HPDE6-E6E7 (cell line): ENCODE data around the gene C4orf50.

Source experiments
- DNase-seq: peaks from one replicate; pipeline ENCODE4 v3.0.0; 2011; ENCODE audit warnings: missing footprints; ENCODE audit errors: extremely low spot score

The C4orf50 gene

DNA sequence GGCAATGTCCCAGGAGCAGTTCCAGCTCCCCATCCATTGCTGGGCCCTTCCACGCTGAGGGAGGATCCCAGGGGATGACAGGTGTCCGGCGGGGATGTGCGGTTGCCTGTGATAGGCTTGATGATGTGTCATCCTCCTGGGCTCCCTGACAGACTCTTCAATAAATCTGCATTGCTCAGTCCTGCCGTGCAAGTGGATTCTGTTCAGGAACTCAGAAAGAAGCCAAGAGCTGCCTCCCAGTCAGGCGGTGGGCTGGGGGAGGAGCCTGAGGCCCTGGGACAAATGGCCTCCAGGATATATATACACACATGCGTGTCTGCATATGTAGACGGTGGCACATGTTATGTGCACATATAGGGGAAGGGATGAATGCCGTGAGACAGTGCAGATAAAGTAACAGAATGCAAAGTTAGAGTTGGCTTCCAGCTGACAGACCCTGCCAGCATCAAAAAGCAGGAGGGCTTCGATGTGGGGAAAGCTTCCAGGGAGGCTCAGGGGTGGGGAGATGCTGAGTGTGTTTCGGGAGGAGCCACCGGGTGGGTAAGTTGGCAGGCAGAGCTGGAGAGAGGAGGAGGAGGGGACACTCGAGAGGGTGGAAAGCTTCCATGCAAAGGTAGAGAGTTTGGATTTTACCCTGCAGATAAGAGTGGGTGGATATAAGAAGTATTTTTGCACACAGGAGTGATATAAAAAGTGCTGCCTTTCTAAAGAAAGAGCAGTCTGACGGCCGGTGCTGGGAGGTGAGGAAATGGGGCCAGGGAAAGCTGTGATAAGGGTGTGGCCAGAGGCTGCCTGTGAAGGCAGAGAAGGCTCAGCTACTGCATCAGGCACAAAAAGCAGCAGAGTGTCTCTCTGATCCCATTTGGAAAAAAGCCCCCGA is 96.9 kb downstream of the C4orf50 start:
- no peak for DNase-seq

DNA sequence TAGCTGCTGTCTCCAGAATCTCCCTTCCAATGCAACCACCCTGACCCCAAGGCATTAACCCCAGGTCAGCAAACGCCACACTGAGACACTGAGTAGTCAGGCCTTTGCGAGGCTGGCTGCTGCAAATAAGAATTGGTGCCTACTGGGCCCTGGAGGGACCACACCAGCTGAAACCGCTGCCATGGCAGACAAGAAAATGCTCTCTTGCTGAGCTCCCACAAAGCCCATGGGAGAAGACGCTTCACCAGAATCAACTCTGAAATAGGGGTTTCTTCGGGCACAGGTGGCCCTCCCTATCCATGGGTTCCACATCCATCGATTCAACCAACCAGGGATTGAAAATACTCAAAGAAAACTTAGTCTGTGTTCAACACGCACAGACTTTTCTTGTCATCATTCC is 98.7 kb downstream of the C4orf50 start:
- DNase-seq: no peak

DNA sequence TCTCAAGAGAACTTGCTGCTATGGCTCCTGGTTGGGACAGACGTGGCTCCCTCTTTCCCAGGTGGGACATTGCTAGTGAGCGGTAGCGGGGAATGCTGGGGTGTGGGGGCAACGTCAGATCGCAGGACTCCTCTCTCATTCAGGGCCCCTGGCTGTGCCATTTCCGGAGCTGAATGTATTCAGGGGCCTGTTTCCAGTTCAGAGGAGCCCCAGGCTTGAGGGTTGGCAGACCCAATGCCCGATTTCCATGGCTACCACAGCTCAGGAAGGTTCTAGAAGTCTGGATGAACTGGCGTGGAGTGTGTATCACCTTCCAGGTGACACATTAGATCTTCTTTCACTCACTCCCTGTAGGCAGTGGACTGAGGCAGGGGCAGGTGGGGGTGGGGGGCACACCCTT is 99.2 kb downstream of the C4orf50 start:
- no peak for DNase-seq

DNA sequence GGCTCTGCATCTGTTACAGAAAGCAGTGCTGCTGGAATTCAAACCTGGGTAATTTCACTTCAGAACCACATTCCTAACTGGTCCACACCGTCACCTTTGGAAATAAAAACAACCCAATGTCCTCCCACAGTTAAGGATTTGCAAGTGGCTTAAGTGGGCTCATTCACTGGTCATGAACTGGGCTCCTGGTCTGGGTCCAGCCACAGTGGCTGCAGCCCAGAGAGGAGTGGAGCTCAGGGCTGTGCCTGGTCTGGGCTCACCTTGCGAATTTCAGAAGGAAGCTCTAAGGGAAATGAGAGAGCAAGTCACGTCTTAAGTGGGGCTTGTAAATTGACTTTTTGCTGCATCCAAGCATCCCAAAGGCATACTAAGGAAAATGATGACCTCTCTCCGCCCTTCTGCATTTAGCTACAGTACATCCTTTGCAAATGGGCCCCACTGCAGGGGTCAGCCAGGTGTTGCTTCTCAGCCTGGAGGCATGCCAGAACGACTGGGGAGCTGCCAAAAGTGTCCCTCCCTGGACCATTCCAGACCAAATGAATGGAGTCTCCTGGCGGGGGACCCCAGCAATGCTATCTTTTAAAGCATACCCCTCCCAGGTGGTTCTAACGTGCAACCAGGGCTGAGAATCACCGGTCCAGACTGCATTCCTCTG is 99.8 kb downstream of the C4orf50 start:
- no peak for DNase-seq

DNA sequence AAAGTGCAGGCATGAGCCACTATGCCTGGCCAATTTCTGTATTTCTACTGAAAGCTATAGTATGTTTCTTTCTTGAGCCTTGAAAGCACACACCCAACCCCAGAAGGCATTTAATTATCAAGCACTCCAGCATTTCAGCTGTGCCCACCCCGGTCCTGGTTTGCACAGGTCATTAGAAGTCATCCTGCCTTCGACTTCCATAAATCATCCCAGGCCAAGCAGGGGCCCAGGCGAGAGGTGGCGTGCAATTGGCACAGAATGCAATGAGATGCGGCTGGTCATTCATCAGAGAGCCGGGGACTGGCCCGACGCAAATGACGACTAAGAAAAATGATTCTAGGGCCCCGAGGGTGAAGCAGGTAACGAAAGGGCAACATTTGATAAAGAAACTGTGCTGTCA is 100.6 kb downstream of the C4orf50 start:
- DNase-seq: no peak

DNA sequence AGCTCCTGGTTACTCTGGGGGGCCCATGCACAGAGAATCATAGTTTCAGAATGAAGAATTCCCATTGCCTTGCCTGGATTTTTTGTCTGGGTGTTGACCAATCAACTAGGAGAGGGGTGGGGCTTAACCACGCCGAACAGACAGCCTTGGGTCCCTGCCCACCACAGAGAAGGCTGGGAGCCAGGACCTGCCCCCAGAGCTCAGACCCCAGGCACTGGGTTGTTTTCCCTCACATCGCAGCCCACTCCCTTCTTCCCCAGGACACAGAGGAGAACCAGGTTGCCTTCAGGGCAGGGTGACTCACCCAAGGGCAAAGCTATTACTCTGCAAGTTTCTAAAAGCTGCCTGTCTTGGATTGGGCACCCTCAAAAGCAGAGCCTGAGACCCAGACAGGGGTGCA is 102.0 kb downstream of the C4orf50 start:
- DNase-seq: no peak

DNA sequence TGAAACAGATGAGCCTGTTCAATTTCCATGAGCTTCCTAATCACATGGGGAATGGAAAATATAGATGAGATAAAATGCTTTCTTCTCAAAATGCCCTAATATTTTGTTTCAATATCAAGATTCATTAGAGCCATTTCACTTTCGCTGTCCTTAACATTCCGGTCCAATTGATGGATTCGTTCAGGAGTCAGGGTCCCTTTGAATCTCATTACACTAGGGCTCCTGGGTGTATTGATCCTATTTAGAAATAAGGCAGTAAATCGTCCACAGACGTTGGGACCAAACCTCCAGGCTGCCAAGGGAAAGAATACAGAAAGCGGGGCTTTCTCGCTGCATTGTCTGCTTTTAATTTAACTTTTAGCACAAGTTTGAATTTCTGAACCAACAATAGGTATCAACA is 104.8 kb downstream of the C4orf50 start:
- DNase-seq: no peak

DNA sequence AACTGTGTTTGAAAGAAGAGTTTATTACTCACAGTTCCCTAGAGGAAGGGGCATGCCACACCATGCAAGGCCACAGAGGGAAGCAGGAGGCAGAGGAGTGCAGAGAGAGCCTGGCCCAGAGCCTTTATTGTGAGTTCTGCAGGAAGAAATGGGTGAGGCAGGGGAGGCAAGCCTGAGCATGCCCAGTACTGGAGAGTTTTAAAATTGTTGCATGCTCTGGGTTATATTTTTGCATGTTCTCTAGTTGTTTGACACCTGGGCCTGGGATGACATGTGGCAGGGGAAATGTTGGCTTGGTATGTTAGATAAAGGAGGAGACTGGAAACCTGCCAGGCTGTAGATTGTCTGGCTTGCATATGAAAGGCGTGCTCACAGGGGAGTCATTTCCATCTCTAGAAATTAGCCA is 105.6 kb downstream of the C4orf50 start:
- DNase-seq: no peak

DNA sequence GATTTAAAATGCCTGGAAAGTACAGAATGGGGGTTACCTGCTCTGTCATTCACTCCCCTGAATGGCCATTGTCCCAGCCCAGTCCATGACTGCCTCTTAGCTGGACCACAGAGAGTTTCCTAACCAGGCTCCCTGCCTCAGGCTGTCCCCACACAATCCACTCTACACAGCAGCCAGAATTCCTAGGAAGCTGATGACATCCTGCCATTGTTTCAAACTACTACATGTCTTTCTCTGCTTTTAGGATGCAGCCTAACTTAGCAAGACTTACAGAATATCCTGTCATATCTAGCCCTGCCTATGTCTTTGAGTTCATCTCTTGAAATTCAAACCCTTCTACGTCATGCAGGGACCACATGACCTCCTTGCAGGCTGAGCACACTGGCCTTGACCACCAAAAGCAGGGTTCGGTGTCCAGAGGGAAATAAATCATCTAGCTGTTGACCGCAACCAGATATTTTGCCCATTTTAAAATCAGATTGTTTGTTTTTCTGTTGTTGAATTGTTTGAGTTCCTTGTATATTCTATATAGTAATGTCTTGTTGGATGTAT is 109.3 kb downstream of the C4orf50 start:
- no peak for DNase-seq

DNA sequence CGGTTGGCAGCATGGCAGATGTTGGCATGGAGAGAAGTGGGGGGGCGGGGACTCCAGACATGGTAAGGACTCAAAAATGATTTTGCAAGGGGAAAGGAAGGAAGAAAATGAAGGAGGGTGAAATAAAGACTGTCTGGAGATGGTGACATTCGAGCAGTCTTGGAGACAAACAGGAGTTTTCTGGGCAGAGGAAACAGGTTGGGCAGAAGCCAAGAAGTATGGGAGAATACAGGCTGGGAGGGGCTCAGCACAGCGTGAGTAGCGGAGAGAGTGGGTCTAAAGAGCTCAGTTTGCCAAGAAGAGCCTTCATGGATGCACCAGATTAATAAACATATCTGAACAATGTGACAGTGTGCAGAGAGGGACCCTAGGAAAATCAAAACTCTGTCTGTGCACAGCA is 112.0 kb downstream of the C4orf50 start:
- no peak for DNase-seq

DNA sequence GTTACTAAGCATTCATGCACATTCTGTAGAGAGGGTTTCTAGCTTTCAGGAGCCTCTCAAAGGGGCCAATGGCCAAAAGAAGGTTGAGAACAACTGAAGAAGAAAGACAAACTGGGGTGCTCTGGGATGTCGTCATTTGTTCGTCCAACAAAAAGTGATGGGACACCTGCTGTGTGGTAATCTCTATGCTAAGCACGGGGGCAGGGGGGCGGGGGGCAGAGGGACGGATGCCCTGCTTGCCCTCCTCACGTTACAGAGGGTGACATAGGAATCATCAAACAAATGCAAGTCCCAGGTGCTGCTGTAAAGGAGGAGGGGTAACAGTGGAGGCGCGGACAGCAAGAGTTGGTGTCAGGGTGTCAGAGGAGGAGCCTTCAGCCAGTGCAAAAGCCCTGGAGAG is 112.5 kb downstream of the C4orf50 start:
- no peak for DNase-seq

DNA sequence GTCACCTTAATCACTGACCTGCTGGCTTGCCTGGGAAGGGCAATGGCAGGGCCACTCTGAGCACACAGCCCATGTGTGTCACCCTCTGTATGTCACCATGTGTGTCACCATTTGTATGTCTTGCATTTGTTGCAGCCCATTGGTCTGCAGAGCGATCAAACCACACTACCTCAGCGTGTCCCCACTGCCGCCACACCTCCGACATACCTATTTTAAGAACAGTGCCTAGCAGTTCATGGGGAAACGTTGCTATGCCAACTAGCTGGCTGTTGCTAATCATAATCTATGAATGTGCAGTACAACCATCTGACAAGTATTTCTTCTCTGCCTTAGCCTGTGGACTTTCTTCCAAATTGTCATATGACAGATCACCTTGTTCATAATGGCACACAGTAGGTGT is 117.4 kb downstream of the C4orf50 start:
- DNase-seq: no peak

DNA sequence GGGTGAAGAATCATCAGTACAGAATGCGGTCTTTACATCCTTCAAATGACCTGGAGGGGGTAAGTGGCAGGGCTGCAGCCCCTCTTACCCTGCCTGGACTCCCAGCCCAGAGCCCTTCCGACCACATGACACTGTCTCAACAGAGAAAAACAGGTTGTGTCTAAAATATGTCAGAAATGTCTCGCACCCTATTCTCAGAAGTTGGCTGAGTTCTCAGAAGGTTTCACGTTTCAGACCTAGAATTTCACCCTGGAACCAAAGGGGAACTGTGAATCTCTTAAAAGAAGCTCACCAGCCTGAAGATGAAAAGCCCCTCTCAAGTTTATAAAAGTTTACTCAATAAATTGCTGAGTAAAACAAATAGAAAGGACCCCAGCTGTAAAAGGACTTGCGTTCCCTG is 118.3 kb downstream of the C4orf50 start:
- DNase-seq: no peak

DNA sequence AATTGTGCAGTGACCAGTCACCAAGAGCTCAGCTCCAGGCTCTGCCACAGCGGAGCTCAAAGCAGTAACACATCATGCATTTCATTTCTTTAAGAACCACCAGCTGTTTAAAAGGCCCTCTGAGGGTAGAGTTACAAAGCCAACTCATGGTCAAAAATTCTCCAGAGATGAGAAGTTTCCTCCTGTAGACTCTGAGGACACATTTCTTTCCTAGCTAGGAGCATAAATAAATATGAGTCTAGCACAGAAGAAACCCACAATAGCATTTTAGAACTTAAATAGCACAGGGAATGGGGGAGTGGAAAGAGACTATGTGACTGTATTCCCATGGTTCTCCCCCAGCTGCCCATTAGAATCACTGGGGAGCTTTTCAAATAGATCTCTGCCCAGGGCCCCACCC is 118.8 kb downstream of the C4orf50 start:
- DNase-seq: no peak

DNA sequence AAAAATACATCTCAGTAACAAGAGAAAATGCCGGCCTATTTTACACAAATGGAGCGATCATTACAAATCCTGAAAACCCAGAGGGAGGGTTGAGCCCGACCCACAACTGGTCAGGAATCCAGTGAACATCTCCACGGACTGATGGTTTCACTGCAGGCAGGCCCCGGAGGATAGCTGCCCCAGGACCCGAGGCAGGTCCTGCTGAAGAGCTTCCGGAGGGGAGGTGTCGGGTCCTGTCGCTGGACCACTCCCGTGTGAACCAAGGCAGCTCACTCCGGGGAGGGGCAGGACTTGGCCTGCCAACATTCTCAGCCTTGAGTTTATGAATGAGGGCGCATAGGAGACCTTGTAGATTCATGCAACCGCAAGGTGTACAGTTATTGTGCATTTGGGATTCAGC is 120.6 kb downstream of the C4orf50 start:
- no peak for DNase-seq

DNA sequence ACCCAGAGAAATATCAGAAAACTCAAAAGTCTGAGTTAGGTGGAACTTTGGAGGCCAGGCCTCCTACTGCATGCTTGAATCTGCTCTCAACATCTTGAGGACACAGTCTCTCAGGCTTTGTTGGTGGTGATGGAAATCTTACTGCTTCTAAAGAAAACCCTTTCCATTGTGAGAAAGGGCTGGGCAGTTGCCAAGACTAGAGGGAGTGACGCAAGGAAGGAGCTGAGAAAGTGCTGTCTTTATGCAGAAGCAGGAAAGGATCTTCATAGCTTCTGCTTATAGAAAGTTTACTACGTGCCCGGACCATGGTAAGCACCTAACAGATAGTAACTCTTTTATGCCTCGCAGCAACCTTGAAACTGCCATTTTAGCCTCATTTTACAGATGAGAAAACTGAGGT is 122.9 kb downstream of the C4orf50 start:
- no peak for DNase-seq

DNA sequence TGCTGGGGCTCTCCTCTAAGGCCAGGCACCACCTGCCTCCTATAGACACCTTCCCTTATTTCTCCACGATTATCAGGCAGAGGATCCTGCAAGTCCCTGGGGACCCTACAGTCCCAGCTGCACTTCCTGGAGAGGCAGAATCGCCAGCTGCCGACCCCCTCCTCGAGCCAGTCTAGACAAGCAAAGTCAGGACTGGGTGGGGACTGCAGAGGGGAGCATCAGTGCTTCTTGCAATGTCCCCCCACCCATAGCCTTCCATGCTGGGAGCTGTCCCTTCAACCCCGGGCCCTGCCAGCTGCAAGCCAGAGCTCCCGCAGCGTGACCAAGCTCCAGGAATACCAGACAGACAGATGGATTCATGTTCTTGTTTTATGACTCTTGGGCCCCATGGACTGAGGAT is 124.0 kb downstream of the C4orf50 start:
- DNase-seq: no peak

DNA sequence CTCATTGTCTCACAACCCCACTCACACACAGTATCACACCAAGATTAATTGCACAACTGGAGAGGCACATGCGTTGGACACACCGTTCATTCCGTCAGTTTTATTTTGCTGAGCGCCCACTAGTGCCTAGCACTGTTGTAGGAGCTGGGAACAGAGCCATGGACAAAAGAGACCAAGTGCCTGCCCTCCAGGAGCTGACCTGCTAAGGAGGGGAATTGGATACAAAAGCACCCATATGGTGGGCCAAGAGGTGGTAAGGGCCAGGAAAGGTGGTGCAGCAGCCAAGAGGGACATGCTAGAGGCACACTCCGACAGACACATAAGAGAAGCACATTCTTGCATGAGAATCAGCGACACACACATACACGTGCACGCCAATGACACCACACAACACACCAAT is 124.6 kb downstream of the C4orf50 start:
- DNase-seq: no peak

DNA sequence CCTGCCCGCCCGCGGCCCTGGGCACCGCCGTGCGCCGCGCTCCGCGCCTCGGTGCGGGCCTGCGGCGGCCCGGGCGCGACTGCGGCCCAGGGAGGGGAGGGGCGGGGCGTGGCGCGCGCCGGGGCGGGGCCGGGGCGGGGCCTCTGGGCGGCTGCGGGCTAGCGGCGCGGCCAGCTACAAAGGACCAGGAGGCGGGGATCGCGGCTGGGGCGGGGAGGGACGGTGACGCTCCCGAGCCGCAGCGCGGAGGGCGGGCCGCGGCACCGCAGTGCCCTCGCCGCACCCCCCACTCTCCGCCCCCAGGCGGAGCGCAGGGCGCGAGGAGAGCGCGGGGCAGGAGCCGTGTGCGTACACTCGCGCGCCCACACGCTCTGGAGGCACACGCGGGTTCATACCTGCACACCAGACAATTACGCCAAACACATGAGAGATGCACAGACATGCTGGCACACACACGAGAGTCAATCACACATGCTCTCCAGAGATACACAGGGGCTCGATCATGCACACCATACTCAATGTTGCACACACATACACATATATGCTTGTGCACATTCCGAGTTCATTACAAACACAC is 125.1 kb downstream of the C4orf50 start, which contains the start of gene CRMP1:
Gene CRMP1 (minus strand): TSS at position 83 of the 577 bp plus-strand sequence. CDS start 117 bp downstream, outside the sequence.
- DNase-seq: no peak

DNA sequence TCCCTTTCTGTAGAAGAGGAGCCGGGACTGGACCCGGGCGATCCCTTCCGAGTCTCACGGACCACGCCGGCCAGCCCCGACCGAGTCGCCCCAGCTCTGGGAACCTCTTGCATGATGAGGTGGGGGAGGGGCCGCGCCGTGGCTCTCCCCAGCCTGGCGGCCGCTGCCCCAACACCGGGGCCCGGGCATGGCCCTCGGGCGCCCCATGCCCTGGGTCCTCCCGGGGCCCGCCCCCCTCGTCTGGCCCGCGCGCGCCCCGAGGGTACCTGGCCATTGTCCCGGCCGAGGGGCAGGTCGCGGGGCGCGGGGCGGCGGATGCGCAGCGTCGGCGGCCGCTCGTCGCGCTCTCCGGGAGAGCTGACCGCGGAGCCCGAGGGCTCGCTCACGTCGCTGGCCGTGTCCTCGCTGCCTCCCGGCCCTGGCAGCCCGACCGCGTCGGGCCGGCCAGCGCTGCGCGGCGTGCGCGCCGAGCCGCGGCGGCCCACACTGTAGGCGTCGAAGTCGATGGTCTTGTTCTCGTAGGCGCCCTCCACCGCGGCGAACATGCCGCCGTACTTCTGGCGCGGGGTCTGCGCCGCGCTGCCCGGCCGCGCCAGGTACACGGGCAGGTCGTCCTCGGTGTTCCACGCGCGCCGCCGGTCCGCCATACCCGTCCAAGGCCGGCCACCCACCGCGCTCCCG is 125.8 kb downstream of the C4orf50 start:
- no peak for DNase-seq

DNA sequence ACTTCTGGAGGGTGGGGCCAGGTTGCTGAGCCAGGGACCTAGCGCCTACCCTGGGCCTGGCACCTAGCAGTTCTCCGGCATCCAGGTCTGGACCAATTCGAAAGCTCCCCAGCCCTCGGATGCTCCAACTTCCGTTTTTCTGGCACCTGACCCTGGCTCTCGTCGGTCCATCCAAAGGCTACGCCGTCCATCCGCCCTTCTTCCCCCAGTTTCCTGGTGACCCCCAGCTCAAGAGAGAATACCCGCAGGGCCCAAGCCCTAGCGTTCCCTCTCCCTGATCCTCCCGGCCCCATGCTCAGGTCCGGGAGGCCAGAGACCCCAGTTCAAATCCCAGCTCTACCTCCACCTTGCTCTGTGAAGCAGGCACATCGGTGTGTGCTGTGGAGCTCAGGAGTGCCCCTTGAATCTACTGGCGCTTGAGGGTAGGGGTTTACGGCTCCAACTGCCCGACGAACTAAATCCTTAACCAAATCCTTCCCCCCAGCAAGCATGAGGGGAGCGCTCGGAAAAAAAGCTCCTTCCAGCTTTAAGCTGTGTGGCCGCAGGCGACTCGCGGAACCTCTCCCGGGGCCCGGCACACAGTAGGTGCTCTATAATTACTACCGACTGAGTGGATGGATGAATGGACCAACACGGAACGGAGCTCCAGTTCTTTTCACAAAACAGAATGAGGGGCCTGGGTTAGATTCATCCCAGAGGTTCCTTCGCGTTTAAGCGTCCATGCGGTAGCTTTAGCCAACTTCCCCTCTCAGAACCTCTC is 126.5 kb downstream of the C4orf50 start:
- DNase-seq: no peak
